Adrenal gland (tissue), 5 donors: ENCODE results near the gene PSMA7.

ENCODE experiments used
- POLR2A ChIP-seq, 2 donors: fragments of 450-650 bp; IDR thresholded peaks; one replicate each; pipeline ENCODE4 v1.6.1; 2017; ENCODE audit warnings: antibody characterized with exemption in 2 of 2, mild to moderate bottlenecking in 2 of 2, moderate library complexity in 1 of 2
- TF ChIP-seq, protein P1 (sequence below), 6 experiments: fragments of 450-650 bp in 4 of 6; fragments of 200-600 bp in 2 of 6; sonication (generic) in 1 of 6; IDR thresholded peaks; 1 replicate in 5 of 6; 2 replicates in 1 of 6; pipeline versions ENCODE4 v1.5.1 to v1.8.0; 2016 to 2021; ENCODE audit warnings: antibody characterized with exemption in 6 of 6, mild to moderate bottlenecking in 2 of 6, moderate library complexity in 1 of 6
- donor health status: DM: no; HTN: no; CAD: no.

DNA sequence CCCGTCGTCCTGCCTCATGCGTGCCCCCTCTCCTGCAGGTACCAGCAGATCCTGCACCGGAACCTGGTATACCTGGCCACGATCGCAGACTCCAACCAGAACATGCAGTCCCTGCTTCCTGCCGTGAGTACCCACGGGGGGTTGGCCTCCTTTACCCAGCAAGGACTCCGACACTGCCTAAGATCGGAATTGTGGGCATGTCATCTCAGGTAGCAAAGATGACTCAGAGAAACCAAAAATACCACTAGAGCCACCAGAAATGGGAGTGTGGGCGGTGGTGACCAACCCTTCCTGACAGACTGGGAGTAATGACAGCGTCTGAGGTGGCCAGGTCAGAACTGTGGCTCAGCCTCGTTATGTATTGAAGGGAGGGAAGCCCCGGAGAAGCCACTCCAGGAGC, 16.6 kb upstream of the PSMA7 start:
- TF ChIP-seq, protein P1, sequence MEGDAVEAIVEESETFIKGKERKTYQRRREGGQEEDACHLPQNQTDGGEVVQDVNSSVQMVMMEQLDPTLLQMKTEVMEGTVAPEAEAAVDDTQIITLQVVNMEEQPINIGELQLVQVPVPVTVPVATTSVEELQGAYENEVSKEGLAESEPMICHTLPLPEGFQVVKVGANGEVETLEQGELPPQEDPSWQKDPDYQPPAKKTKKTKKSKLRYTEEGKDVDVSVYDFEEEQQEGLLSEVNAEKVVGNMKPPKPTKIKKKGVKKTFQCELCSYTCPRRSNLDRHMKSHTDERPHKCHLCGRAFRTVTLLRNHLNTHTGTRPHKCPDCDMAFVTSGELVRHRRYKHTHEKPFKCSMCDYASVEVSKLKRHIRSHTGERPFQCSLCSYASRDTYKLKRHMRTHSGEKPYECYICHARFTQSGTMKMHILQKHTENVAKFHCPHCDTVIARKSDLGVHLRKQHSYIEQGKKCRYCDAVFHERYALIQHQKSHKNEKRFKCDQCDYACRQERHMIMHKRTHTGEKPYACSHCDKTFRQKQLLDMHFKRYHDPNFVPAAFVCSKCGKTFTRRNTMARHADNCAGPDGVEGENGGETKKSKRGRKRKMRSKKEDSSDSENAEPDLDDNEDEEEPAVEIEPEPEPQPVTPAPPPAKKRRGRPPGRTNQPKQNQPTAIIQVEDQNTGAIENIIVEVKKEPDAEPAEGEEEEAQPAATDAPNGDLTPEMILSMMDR (IDR thresholded peaks at IDR 0.05) = no peak
- TF ChIP-seq POLR2A (IDR thresholded peaks at IDR 0.05) = no peak
